NT2/D1 (cell line): Measurements from ENCODE around the gene PRDM15.

ENCODE experiments used
- SUZ12 ChIP-seq: IDR thresholded peaks from 2 replicates; pipeline ENCODE4 v1.6.1; 2011; ENCODE audit not compliant: insufficient read length, insufficient read depth; ENCODE audit errors: extremely low read depth
- YY1 ChIP-seq: IDR thresholded peaks from 2 replicates; pipeline ENCODE4 v1.6.1; 2011; ENCODE audit not compliant: insufficient read length, insufficient read depth
- ZNF274 ChIP-seq: IDR thresholded peaks from 2 replicates; pipeline ENCODE4 v1.6.1; 2011; ENCODE audit warnings: mild to moderate bottlenecking, low read depth, low read length

- TF ChIP-seq YY1 (no peak), ZNF274 (no peak), SUZ12 (no peak)
Measured at GRCh38 chr21:41775149-41775472, 104.0 kb downstream of the PRDM15 start.
